OCI-LY1 (cell line): ENCODE data around the gene SH2B3.

Source experiments
- H2AFZ ChIP-seq: fragments of 200-600 bp; sonication (generic), shearing (Covaris generic); 2 replicates; pipeline ENCODE4 v1.6.0; 2014; ENCODE audit warnings: antibody characterized with exemption, mild to moderate bottlenecking, low read length
- H3F3A ChIP-seq: fragments of 200-600 bp; sonication (generic), shearing (Covaris generic); 2 replicates; pipeline ENCODE4 v1.6.0; 2014; ENCODE audit warnings: mild to moderate bottlenecking, antibody characterized with exemption, low read length, moderate library complexity; ENCODE audit not compliant: insufficient read depth
- H3K27ac ChIP-seq: fragments of 200-600 bp; sonication (generic); 2 replicates; pipeline ENCODE4 v1.5.1; 2014; ENCODE audit warnings: low read length, mixed run types, mild to moderate bottlenecking, low read depth; ENCODE audit not compliant: poor library complexity, severe bottlenecking
- H3K27me3 ChIP-seq: fragments of 200-600 bp; sonication (generic); 2 replicates; pipeline ENCODE4 v1.6.0; 2014; ENCODE audit warnings: antibody characterized with exemption, mild to moderate bottlenecking, low read length, moderate library complexity; ENCODE audit not compliant: insufficient read depth
- H3K36me3 ChIP-seq: fragments of 200-600 bp; sonication (generic); 2 replicates; pipeline ENCODE4 v1.6.1; 2014; ENCODE audit warnings: mild to moderate bottlenecking, antibody characterized with exemption, low read length, moderate library complexity, mixed read lengths; ENCODE audit not compliant: insufficient read depth
- H3K4me1 ChIP-seq: fragments of 200-600 bp; sonication (generic); 2 replicates; pipeline ENCODE4 v1.5.1; 2014; ENCODE audit warnings: mild to moderate bottlenecking, low read length, moderate library complexity; ENCODE audit not compliant: insufficient read depth, severe bottlenecking
- H3K4me2 ChIP-seq: fragments of 200-600 bp; sonication (generic), shearing (Covaris generic); 2 replicates; pipeline ENCODE4 v1.6.1; 2014; ENCODE audit warnings: low read length
- H3K4me3 ChIP-seq: fragments of 200-600 bp; sonication (generic); 2 replicates; pipeline ENCODE4 v1.5.1; 2014; ENCODE audit warnings: low read length, low read depth, mild to moderate bottlenecking, mixed read lengths; ENCODE audit not compliant: poor library complexity, severe bottlenecking
- H3K79me2 ChIP-seq: fragments of 200-600 bp; shearing (Covaris generic); 2 replicates; pipeline ENCODE4 v1.6.1; 2016; ENCODE audit warnings: mixed run types, low read length, mixed read lengths; ENCODE audit not compliant: insufficient read depth
- H3K9ac ChIP-seq: fragments of 200-600 bp; sonication (generic), shearing (Covaris generic); 2 replicates; pipeline ENCODE4 v1.6.1; 2014; ENCODE audit warnings: mild to moderate bottlenecking, low read length, mixed read lengths
- H3K9me2 ChIP-seq: fragments of 200-600 bp; sonication (generic), shearing (Covaris generic); 2 replicates; pipeline ENCODE4 v1.6.1; 2014; ENCODE audit warnings: low read depth, mild to moderate bottlenecking, low read length, mixed read lengths
- H3K9me3 ChIP-seq: fragments of 200-600 bp; shearing (Covaris generic); 2 replicates; pipeline ENCODE4 v1.6.1; 2014; ENCODE audit warnings: low read length, mixed read lengths
- H4K20me1 ChIP-seq: fragments of 200-600 bp; sonication (generic), shearing (Covaris generic); 2 replicates; pipeline ENCODE4 v1.6.0; 2016; ENCODE audit warnings: mild to moderate bottlenecking, low read length; ENCODE audit not compliant: insufficient read depth
- CTCF ChIP-seq: fragments of 200-600 bp; sonication (generic), shearing (Covaris generic); IDR thresholded peaks from 2 replicates; pipeline ENCODE4 v1.5.1; 2017; ENCODE audit warnings: mild to moderate bottlenecking, antibody characterized with exemption, low read length, moderate library complexity, mixed read lengths
- EZH2 ChIP-seq: fragments of 200-600 bp; sonication (generic), shearing (Covaris generic); IDR thresholded peaks from 2 replicates; pipeline ENCODE4 v1.8.0; 2017; ENCODE audit warnings: borderline replicate concordance, mixed run types, mild to moderate bottlenecking, antibody characterized with exemption, low read length, moderate library complexity, mixed read lengths

The SH2B3 gene

GRCh38 chr12:111469401-111469800 is 63.7 kb downstream of the SH2B3 start:
- no peak overlapping the region for H3K27ac ChIP-seq
- H3K79me2 ChIP-seq = no peaks in the 10 kb centered on the region
- no peaks in the 10 kb centered on the region for H3K27me3 ChIP-seq
- H3K4me2 ChIP-seq = no peak overlapping the region
- no peaks in the 10 kb centered on the region for H3K9me3 ChIP-seq
- TF ChIP-seq CTCF = no peak
- no peak for TF ChIP-seq EZH2
- no peaks in the 10 kb centered on the region for H4K20me1 ChIP-seq
- H3K4me1 ChIP-seq = no peaks in the 10 kb centered on the region
- no peaks in the 10 kb centered on the region for H3F3A ChIP-seq
- peaks cover 27% of the 10 kb centered on the region for H3K36me3 ChIP-seq
- no peak overlapping the region for H3K4me3 ChIP-seq
- no peak overlapping the region for H2AFZ ChIP-seq
- H3K9me2 ChIP-seq = no peaks in the 10 kb centered on the region
- H3K9ac ChIP-seq = no peak overlapping the region

- Histone ChIP-seq H2AFZ (no peak overlapping the region), H3K36me3 (peaks cover 36% of the 10 kb centered on the region), H3F3A (no peaks in the 10 kb centered on the region), H3K27me3 (no peaks in the 10 kb centered on the region), H4K20me1 (no peaks in the 10 kb centered on the region), H3K9ac (no peak overlapping the region), H3K4me1 (no peaks in the 10 kb centered on the region), H3K27ac (no peak overlapping the region), H3K79me2 (no peaks in the 10 kb centered on the region), H3K9me2 (no peaks in the 10 kb centered on the region), H3K4me2 (no peak overlapping the region), H3K9me3 (no peaks in the 10 kb centered on the region), H3K4me3 (no peak overlapping the region)
- TF ChIP-seq EZH2 (no peak), CTCF (no peak)
Measured at GRCh38 chr12:111471236-111471635, 65.5 kb downstream of the SH2B3 start.

DNA sequence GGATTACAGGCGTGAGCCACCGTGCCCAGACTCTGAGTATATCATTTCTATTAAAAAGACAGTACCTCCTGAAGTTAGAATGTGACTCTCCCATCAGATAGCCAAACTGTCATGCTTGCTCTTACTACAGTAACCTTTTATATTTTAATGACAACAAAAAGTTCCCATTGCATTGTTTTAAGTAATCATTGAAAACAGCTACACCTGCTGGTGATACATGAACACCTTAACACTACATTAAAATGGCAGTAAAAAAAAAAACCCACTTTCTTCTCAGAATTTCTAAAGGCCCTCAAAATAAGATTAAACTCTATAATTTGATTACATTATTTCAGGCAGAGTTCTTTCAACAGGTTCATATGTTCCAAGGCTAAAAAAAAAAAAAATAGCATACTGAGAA is 76.7 kb downstream of the SH2B3 start:
- Histone ChIP-seq H3K27ac (no peak overlapping the region), H3K27me3 (no peaks in the 10 kb centered on the region), H3K9me2 (no peaks in the 10 kb centered on the region), H3K9ac (no peak overlapping the region), H3K4me1 (no peaks in the 10 kb centered on the region), H3K4me2 (no peak overlapping the region), H3K9me3 (no peaks in the 10 kb centered on the region), H3K36me3 (peaks cover 22% of the 10 kb centered on the region), H2AFZ (no peak overlapping the region), H3F3A (no peaks in the 10 kb centered on the region), H3K79me2 (no peaks in the 10 kb centered on the region), H3K4me3 (no peak overlapping the region), H4K20me1 (no peaks in the 10 kb centered on the region)
- TF ChIP-seq CTCF (no peak), EZH2 (no peak)
